Dermis lymphatic vessel endothelial cell (primary cell): ENCODE data around the gene OR4C11. TPM values are rescaled to one million over a fixed set of nuclear protein-coding genes. Genes with fewer than 3 reads are reported as not detected.

Source experiments
- total RNA-seq: library from RNA; depleted of rRNA; stranded (reverse); fragments of >200 nt; gene quantifications from 2 replicates; pipeline ENCODE4 v1.2.1, GENCODE V29; 2014

Gene OR4C11, protein sequence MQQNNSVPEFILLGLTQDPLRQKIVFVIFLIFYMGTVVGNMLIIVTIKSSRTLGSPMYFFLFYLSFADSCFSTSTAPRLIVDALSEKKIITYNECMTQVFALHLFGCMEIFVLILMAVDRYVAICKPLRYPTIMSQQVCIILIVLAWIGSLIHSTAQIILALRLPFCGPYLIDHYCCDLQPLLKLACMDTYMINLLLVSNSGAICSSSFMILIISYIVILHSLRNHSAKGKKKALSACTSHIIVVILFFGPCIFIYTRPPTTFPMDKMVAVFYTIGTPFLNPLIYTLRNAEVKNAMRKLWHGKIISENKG
- not detected in 2 replicates for total RNA-seq

DNA sequence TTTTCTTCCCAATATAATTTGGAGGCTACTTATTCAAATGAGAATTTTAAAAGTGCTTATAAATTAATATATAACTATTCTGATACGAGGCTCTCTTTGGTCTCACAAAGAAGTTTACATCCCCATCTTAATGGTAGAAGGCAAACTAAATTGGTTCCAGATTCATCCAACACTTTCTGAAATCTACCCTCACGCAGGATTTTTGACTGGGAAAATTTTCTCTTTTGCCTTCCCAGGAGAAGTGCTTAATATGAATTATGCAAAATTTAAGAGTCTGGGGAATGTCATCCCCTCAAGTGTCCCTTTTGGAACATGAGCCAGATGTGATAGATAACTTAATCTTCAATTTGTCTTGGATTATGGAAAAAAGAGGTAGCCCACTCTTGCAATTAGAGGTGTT lies at the start of gene OR4C11:
Gene OR4C11, minus strand, starts transcription at position 101 of the 400 bp plus-strand sequence. CDS start 3,272 bp downstream, outside the sequence.

DNA sequence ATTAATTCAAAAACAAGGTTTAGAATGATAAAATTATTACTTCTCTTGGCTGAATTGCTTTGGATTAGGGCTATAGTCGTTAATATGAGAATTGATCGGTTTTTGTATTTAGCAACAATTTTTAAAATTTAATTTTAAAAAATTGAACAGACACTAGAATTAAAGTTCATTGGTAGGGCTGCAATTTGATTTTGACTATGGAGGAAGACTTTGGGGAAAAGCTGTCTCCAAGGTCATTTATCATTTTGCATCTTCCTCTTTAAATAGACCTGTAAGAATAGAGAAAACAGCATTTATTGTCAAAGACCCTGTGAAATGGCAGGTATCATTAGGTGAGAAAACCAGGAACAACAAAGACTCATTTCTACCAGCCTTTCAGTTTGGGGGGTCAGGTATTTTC lies 40.6 kb upstream of the OR4C11 start, which contains the start of gene OR4S2:
Gene OR4S2, plus strand, starts transcription at position 301 of the 400 bp plus-strand sequence. CDS start 2,577 bp downstream, outside the sequence.

DNA sequence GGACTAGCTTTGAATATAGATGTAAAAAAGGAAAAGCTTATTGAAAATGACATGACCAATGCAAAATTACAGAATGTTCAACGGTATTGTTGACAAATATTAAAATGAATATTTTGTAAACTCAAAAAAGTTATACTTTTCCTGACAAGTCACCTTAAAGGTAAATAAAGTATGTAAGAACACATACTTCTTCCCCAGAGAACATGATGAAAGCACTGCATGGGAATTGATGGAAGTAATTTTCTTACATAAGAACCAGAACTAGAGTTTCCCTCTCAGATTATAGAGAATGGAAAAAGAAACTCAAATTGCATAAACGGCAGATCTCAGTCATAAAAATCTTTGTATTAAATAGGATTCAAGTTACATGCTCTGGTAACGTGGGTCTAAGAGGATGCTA lies 27.4 kb upstream of the OR4C11 start, which contains the start of gene OR4P4:
Gene OR4P4, plus strand, starts transcription at position 301 of the 400 bp plus-strand sequence.

DNA sequence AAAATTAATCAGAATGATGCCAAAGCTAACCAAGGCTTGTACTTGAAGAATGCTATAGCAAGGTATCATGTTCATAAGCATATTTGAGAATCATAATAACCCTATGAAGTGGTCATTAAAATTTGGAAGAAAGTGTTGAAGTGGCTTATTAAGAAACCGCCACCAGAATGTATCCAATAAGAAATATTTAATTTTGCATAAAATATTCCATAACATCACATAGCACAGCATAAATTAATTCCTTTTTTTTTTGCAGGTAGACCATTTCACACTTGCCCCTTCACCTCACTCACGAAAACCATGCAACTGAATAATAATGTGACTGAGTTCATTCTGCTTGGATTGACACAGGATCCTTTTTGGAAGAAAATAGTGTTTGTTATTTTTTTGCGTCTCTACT lies 35.6 kb downstream of the OR4C11 start, which contains the start of gene OR4C16:
Gene OR4C16, plus strand, starts transcription at position 301 of the 400 bp plus-strand sequence. Its CDS starts 0 bp downstream, at position 301.

DNA sequence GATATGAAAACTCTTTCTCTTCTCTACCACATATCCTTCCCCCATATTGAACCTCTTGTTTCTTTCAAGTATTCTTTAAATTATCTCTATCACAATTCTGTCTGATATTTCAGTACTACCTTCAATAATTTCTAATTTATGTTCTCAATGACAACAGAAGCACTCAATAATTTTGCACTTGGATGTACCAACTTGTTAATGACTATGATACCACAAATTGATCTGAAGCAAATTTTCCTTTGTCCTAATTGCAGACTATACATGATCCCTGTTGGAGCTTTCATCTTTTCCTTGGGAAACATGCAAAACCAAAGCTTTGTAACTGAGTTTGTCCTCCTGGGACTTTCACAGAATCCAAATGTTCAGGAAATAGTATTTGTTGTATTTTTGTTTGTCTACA lies 53.3 kb downstream of the OR4C11 start, which contains the start of gene OR4C15:
Gene OR4C15, plus strand, starts transcription at position 301 of the 400 bp plus-strand sequence. Its CDS starts 0 bp downstream, at position 301.

Other genes with a start within 250 kb of the OR4C11 start
- gene OR4A15, start 239.7 kb downstream of the OR4C11 start, total RNA-seq: not detected in 2 replicates
- gene OR4C15, start 53.2 kb downstream of the OR4C11 start, total RNA-seq: not detected in 2 replicates
- gene OR4C16, start 35.5 kb downstream of the OR4C11 start, total RNA-seq: not detected in 2 replicates
- not detected in 2 replicates for gene OR4P4, start 27.5 kb upstream of the OR4C11 start, total RNA-seq
- not detected in 2 replicates for gene OR4S2, start 40.7 kb upstream of the OR4C11 start, total RNA-seq
- gene OR4C6, start 54.6 kb upstream of the OR4C11 start, total RNA-seq: not detected in 2 replicates
- gene OR5D13, start 165.8 kb upstream of the OR4C11 start, total RNA-seq: not detected in 2 replicates
- not detected in 2 replicates for gene OR5D14, start 187.9 kb upstream of the OR4C11 start, total RNA-seq
- gene OR5L1, start 203.7 kb upstream of the OR4C11 start, total RNA-seq: not detected in 2 replicates
- not detected in 2 replicates for gene OR5D18, start 212.0 kb upstream of the OR4C11 start, total RNA-seq
- not detected in 2 replicates for gene OR5L2, start 219.6 kb upstream of the OR4C11 start, total RNA-seq
- not detected in 2 replicates for gene OR5D16, start 231.1 kb upstream of the OR4C11 start, total RNA-seq